H9 (cell line): ENCODE results near the gene CEACAM16. TPM values are rescaled to one million over a fixed set of nuclear protein-coding genes. Genes with fewer than 3 reads are reported as not detected.

Experiments used
- DNase-seq: peaks from one replicate; pipeline ENCODE4 v3.0.0-alpha.2; 2017
- H2AFZ ChIP-seq: one replicate; pipeline ENCODE4 v1.6.1; 2013; ENCODE audit warnings: mild to moderate bottlenecking, low read length, control low read depth, moderate library complexity
- H2AK5ac ChIP-seq: 2 replicates; pipeline ENCODE4 v1.6.1; 2013; ENCODE audit warnings: low read length, control low read depth, mixed read lengths; ENCODE audit not compliant: insufficient read length
- H2BK120ac ChIP-seq: one replicate; pipeline ENCODE4 v1.6.1; 2013; ENCODE audit warnings: low read depth, mild to moderate bottlenecking, low read length, control low read depth, inconsistent platforms; ENCODE audit not compliant: poor library complexity, severe bottlenecking
- H2BK12ac ChIP-seq: 2 replicates; pipeline ENCODE4 v1.6.1; 2013; ENCODE audit warnings: low read length, control low read depth, mixed read lengths, low read depth; ENCODE audit not compliant: insufficient read length
- H2BK15ac ChIP-seq: 2 replicates; pipeline ENCODE4 v1.6.1; 2013; ENCODE audit warnings: low read depth, low read length, control low read depth
- H2BK20ac ChIP-seq: one replicate; pipeline ENCODE4 v1.6.1; 2013; ENCODE audit warnings: low read depth, mild to moderate bottlenecking, low read length, control low read depth, inconsistent platforms; ENCODE audit not compliant: poor library complexity, severe bottlenecking
- H2BK5ac ChIP-seq: 2 replicates; pipeline ENCODE4 v1.6.1; 2013; ENCODE audit warnings: low read length, control low read depth, mixed read lengths; ENCODE audit not compliant: insufficient read length
- H3K14ac ChIP-seq: 2 replicates; pipeline ENCODE4 v1.6.1; 2013; ENCODE audit warnings: low read length, control low read depth; ENCODE audit not compliant: insufficient read depth
- H3K18ac ChIP-seq: 2 replicates; pipeline ENCODE4 v1.6.1; 2013; ENCODE audit warnings: low read depth, mild to moderate bottlenecking, mixed read lengths, low read length, control low read depth; ENCODE audit not compliant: insufficient read length
- H3K23ac ChIP-seq: 2 replicates; pipeline ENCODE4 v1.6.1; 2013; ENCODE audit warnings: low read length, control low read depth, mixed read lengths, low read depth; ENCODE audit not compliant: insufficient read length
- H3K23me2 ChIP-seq: 2 replicates; pipeline ENCODE4 v1.6.1; 2013; ENCODE audit warnings: low read depth, mild to moderate bottlenecking, mixed read lengths, low read length, control low read depth; ENCODE audit not compliant: insufficient read length, poor library complexity, severe bottlenecking
- H3K27ac ChIP-seq: 2 replicates; pipeline ENCODE4 v1.5.1; 2013; ENCODE audit warnings: low read length, control low read depth, mixed read lengths, low read depth; ENCODE audit not compliant: insufficient read length
- H3K27me3 ChIP-seq: 2 replicates; pipeline ENCODE4 v1.6.1; 2013; ENCODE audit warnings: low read length, control low read depth, inconsistent platforms; ENCODE audit not compliant: insufficient read depth
- H3K4ac ChIP-seq: 2 replicates; pipeline ENCODE4 v1.6.1; 2013; ENCODE audit warnings: low read depth, mild to moderate bottlenecking, control low read depth, inconsistent platforms, low read length, moderate library complexity
- H3K4me1 ChIP-seq: 2 replicates; pipeline ENCODE4 v1.6.1; 2013; ENCODE audit warnings: low read length, control low read depth, inconsistent platforms; ENCODE audit not compliant: insufficient read depth
- H3K4me2 ChIP-seq: 2 replicates; pipeline ENCODE4 v1.6.1; 2013; ENCODE audit warnings: low read length, control low read depth, mixed read lengths; ENCODE audit not compliant: insufficient read length, insufficient read depth
- H3K56ac ChIP-seq: 2 replicates; pipeline ENCODE4 v1.6.1; 2013; ENCODE audit warnings: low read depth, mild to moderate bottlenecking, mixed read lengths, low read length, control low read depth; ENCODE audit not compliant: insufficient read length
- H3K79me1 ChIP-seq: 2 replicates; pipeline ENCODE4 v1.6.1; 2013; ENCODE audit warnings: low read depth, mild to moderate bottlenecking, moderate library complexity, low read length, control low read depth, inconsistent platforms; ENCODE audit not compliant: insufficient read depth, poor library complexity, severe bottlenecking
- H3K79me2 ChIP-seq: 2 replicates; pipeline ENCODE4 v1.6.1; 2013; ENCODE audit warnings: low read length, control low read depth, inconsistent platforms; ENCODE audit not compliant: insufficient read depth
- H3K9ac ChIP-seq: 2 replicates; pipeline ENCODE4 v1.6.1; 2013; ENCODE audit warnings: low read length, control low read depth, mixed read lengths; ENCODE audit not compliant: insufficient read length; ENCODE audit errors: extremely low read depth
- H3K9me3 ChIP-seq: one replicate; pipeline ENCODE4 v1.6.1; 2013; ENCODE audit warnings: low read depth, low read length, inconsistent platforms; ENCODE audit not compliant: control insufficient read depth
- H3T11ph ChIP-seq: one replicate; pipeline ENCODE4 v1.6.1; 2013; ENCODE audit warnings: mild to moderate bottlenecking, low read length, control low read depth, inconsistent platforms
- H4K20me1 ChIP-seq: one replicate; pipeline ENCODE4 v1.6.1; 2013; ENCODE audit not compliant: control insufficient read depth, insufficient read length, insufficient read depth
- H4K5ac ChIP-seq: 2 replicates; pipeline ENCODE4 v1.6.1; 2013; ENCODE audit warnings: low read depth, mild to moderate bottlenecking, mixed read lengths, low read length, control low read depth; ENCODE audit not compliant: insufficient read length
- H4K8ac ChIP-seq: replicated peaks from 2 replicates; pipeline ENCODE4 v1.6.1; 2013; ENCODE audit warnings: low read length, control low read depth, mixed read lengths, low read depth; ENCODE audit not compliant: insufficient read length
- H4K91ac ChIP-seq: 2 replicates; pipeline ENCODE4 v1.6.1; 2013; ENCODE audit warnings: low read depth, mild to moderate bottlenecking, moderate library complexity, mixed read lengths, low read length, control low read depth; ENCODE audit not compliant: insufficient read length
- H3K27ac Mint-ChIP-seq, 3 experiments: 2 replicates in 2 of 3; 3 replicates in 1 of 3; pipeline ENCODE4 v1.8.0; 2020 to 2021; ENCODE audit warnings: mixed read lengths in 3 of 3, mild to moderate bottlenecking in 1 of 3, moderate library complexity in 1 of 3
- H3K27me3 Mint-ChIP-seq: 2 replicates; pipeline ENCODE4 v1.8.0; 2021; ENCODE audit warnings: low read depth, mild to moderate bottlenecking, moderate library complexity, mixed read lengths
- H3K36me3 Mint-ChIP-seq, 3 experiments: 2 replicates in 2 of 3; 3 replicates in 1 of 3; pipeline ENCODE4 v1.8.0; 2020 to 2021; ENCODE audit warnings: low read depth in 3 of 3, mixed read lengths in 3 of 3; ENCODE audit not compliant: insufficient read depth in 1 of 3
- H3K4me1 Mint-ChIP-seq, 2 experiments: 2 replicates each; pipeline ENCODE4 v1.8.0; 2020; ENCODE audit warnings: mixed read lengths in 2 of 2
- H3K4me3 Mint-ChIP-seq, 2 experiments: 2 replicates in 1 of 2; 3 replicates in 1 of 2; pipeline ENCODE4 v1.8.0; 2020 to 2021; ENCODE audit warnings: mild to moderate bottlenecking in 2 of 2, mixed read lengths in 2 of 2, moderate library complexity in 1 of 2
- H3K9me3 Mint-ChIP-seq, 2 experiments: 2 replicates in 1 of 2; 3 replicates in 1 of 2; pipeline ENCODE4 v1.8.0; 2020; ENCODE audit warnings: mild to moderate bottlenecking in 2 of 2, mixed read lengths in 2 of 2, moderate library complexity in 1 of 2
- WGBS: extraction: QIAGEN DNeasy Blood & Tissue Kit; methylation state at CpG from one replicate; pipeline ENCODE4 v1.1.7; 2013; ENCODE audit warnings: missing lambda C conversion rate, low lambda C conversion rate, mixed read lengths; ENCODE audit not compliant: insufficient read length; ENCODE audit errors: extremely low coverage; 5-methylcytosine and 5-hydroxymethylcytosine counted together
- total RNA-seq: library from RNA; stranded (reverse); gene quantifications from 2 replicates; pipeline ENCODE4 v1.2.1, GENCODE V29; 2021
- TF ChIP-seq, protein P1 (sequence below): fragments of 200-600 bp; sonication (generic); conservative IDR thresholded peaks from 3 replicates; pipeline ENCODE4 v1.8.0; 2021; ENCODE audit warnings: antibody characterized with exemption, mild to moderate bottlenecking

The CEACAM16 gene
- total RNA-seq, 1 experiment from 2014 or later: not detected

- H3K27ac ChIP-seq: no peak overlapping the region
- no peaks in the 10 kb centered on the region for H3K23me2 ChIP-seq
- H3T11ph ChIP-seq: no peak overlapping the region
- 0 out of 4 replicates have a peak, but pooled peaks cover 0 to 2% of the 10 kb centered on the region in 2 experiments for H3K4me1 Mint-ChIP-seq
- no peaks in the 10 kb centered on the region for H4K20me1 ChIP-seq
- H3K79me1 ChIP-seq: no peaks in the 10 kb centered on the region
- H2BK20ac ChIP-seq: no peak overlapping the region
- no peaks in the 10 kb centered on the region; a peak in 1 of 7 replicates for H3K36me3 Mint-ChIP-seq
- no peak overlapping the region for H3K14ac ChIP-seq
- H3K4me3 Mint-ChIP-seq: no peak overlapping the region
- no peak overlapping the region for H3K23ac ChIP-seq
- TF ChIP-seq, protein P1, sequence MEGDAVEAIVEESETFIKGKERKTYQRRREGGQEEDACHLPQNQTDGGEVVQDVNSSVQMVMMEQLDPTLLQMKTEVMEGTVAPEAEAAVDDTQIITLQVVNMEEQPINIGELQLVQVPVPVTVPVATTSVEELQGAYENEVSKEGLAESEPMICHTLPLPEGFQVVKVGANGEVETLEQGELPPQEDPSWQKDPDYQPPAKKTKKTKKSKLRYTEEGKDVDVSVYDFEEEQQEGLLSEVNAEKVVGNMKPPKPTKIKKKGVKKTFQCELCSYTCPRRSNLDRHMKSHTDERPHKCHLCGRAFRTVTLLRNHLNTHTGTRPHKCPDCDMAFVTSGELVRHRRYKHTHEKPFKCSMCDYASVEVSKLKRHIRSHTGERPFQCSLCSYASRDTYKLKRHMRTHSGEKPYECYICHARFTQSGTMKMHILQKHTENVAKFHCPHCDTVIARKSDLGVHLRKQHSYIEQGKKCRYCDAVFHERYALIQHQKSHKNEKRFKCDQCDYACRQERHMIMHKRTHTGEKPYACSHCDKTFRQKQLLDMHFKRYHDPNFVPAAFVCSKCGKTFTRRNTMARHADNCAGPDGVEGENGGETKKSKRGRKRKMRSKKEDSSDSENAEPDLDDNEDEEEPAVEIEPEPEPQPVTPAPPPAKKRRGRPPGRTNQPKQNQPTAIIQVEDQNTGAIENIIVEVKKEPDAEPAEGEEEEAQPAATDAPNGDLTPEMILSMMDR: no peak
- H3K4ac ChIP-seq: no peak overlapping the region
- H3K4me1 ChIP-seq: no peaks in the 10 kb centered on the region
- H3K27me3 ChIP-seq: no peaks in the 10 kb centered on the region; the same call in 1 of the 2 replicates
- peaks cover 23% of the 10 kb centered on the region for H3K27me3 Mint-ChIP-seq
- H3K9me3 Mint-ChIP-seq: peaks cover 0 to 3% of the 10 kb centered on the region in 2 experiments; a peak in 1 of 5 replicates
- H2BK15ac ChIP-seq: no peak overlapping the region
- no peak overlapping the region for H4K91ac ChIP-seq
- H4K5ac ChIP-seq: no peak overlapping the region
- no peak overlapping the region for H3K18ac ChIP-seq
- no peak overlapping the region for H3K56ac ChIP-seq
- no peak overlapping the region for H2AK5ac ChIP-seq
- no peaks in the 10 kb centered on the region for H3K9me3 ChIP-seq
- no peak overlapping the region for H3K4me2 ChIP-seq
- H3K9ac ChIP-seq: no peak overlapping the region
- H2BK120ac ChIP-seq: no peak overlapping the region
- no peaks in the 10 kb centered on the region for H3K79me2 ChIP-seq
- WGBS: no CpG with 5 or more reads among the region's 8 CpGs
- H2AFZ ChIP-seq: no peak overlapping the region
- no peak overlapping the region for H2BK5ac ChIP-seq
- no peak for DNase-seq
- no peak overlapping the region for H3K27ac Mint-ChIP-seq
- no peak overlapping the region for H4K8ac ChIP-seq
- no peak overlapping the region for H2BK12ac ChIP-seq
Measured at GRCh38 chr19:44729516-44730033, 30.6 kb downstream of the CEACAM16 start.
